Kidney (tissue), 14 donors: ENCODE results near the gene LSM11. TPM values are rescaled to one million over a fixed set of nuclear protein-coding genes. Genes with fewer than 3 reads are reported as not detected.
"Not testable (repeated sequence)": the region's sequence is repeated elsewhere in the genome, so short reads cannot be mapped to it uniquely, and the experiment has no call there.

Source experiments
- DNase-seq, 5 donors: peaks; one replicate each; pipeline ENCODE4 v3.0.0-alpha.2; 2013 to 2020
- FAIRE-seq: peaks from 2 replicates; lab custom pipeline; 2012; peaks lifted over from hg19 to GRCh38; lab: Jason Lieb, UNC
- H3K27ac ChIP-seq, 2 donors: one replicate each; pipeline ENCODE4 v1.7.0; 2013; ENCODE audit warnings: low read depth in 2 of 2, low read length in 2 of 2, inconsistent platforms in 1 of 2
- H3K27me3 ChIP-seq: one replicate; pipeline ENCODE4 v1.7.1; 2013; ENCODE audit warnings: low read length, inconsistent platforms; ENCODE audit not compliant: control insufficient read depth, insufficient read depth
- H3K36me3 ChIP-seq, 3 donors: one replicate each; pipeline versions ENCODE4 v1.7.0 to v1.7.1; 2013; ENCODE audit warnings: low read length in 3 of 3, control low read depth in 1 of 3, inconsistent platforms in 1 of 3; ENCODE audit not compliant: insufficient read depth in 3 of 3, control insufficient read depth in 2 of 3
- H3K4me1 ChIP-seq, 3 donors: one replicate each; pipeline versions ENCODE4 v1.7.0 to v1.7.1; 2013; ENCODE audit warnings: low read length in 3 of 3, inconsistent platforms in 1 of 3, low read depth in 1 of 3; ENCODE audit not compliant: control insufficient read depth in 2 of 3, insufficient read depth in 2 of 3
- H3K4me3 ChIP-seq, 3 donors: one replicate each; pipeline versions ENCODE4 v1.7.0 to v1.8.1; 2013; ENCODE audit warnings: low read length in 3 of 3, control low read depth in 1 of 3, inconsistent platforms in 1 of 3
- H3K9ac ChIP-seq, 3 donors: one replicate each; pipeline versions ENCODE4 v1.7.0 to v1.7.1; 2013; ENCODE audit warnings: low read length in 3 of 3, control low read depth in 1 of 3, inconsistent platforms in 1 of 3
- H3K9me3 ChIP-seq, 3 donors: one replicate each; pipeline versions ENCODE4 v1.7.0 to v1.7.1; 2013; ENCODE audit warnings: low read length in 3 of 3, control low read depth in 1 of 3, inconsistent platforms in 1 of 3; ENCODE audit not compliant: control insufficient read depth in 2 of 3, insufficient read depth in 1 of 3
- intact Hi-C: fragments of 100-400 bp; cut with DNase I; formaldehyde crosslinking; loops from one replicate; pipeline ENCODE4 v1.11.1; 2022
- polyA plus RNA-seq: library from polyadenylated mRNA; stranded (reverse); fragments of 350-450 nt; fragmentation: Illumina TruSeq; extraction: RNeasy Lipid Tissue Mini Kit (QIAGEN cat#74804); gene quantifications from one replicate; pipeline ENCODE4 v1.2.3, GENCODE V29; 2014; ENCODE audit warnings: low read depth, low replicate concordance; ENCODE audit not compliant: insufficient read depth
- total RNA-seq: library from RNA; stranded (reverse); fragmentation: NEBNext Ultra II Directional; extraction: Animal tissue kit (Norgen Biotek cat#: 25700); gene quantifications from one replicate; pipeline ENCODE4 v1.2.1, GENCODE V29; 2021
- TF ChIP-seq, protein P1 (sequence below): IDR thresholded peaks from 3 replicates; pipeline ENCODE4 v1.5.1; 2012; ENCODE audit warnings: mild to moderate bottlenecking, moderate library complexity, borderline replicate concordance; ENCODE audit not compliant: insufficient read depth; ENCODE audit errors: extremely low read depth
- donor health status: control.
- donor health status: control.
- donor health status: control.
- donor health status: control.
- donor health status: control.
- donor health status: DM: yes; HTN: yes; CAD: no.
- donor health status: Normal renal cell carcinoma (clear cell type).

Gene LSM11
- total and polyA plus RNA-seq, 2 donors from 2014 or later: 0.97 to 2.8 TPM

DNA sequence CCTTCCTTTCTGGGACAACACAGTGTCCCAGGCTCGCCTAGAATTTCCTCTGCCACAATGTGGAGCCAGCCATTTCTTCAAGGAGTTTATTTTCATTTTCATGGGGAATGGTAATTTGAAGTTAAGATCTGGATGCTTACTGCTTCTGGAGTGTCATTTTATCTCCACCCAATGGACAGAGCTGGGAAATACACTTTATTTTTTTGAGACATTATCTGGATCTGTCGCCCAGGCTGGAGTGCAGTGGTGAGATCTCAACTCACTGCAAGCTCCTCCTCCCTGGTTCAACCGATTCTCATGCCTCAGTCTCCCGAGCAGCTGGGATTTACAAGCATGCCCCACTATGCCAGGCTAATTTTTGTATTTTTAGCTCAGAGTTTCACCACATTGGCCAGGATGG lies 25.0 kb upstream of the LSM11 start:
- no peaks in the 10 kb centered on the region for H3K9me3 ChIP-seq
- FAIRE-seq: peak; percentile 63
- H3K36me3 ChIP-seq: no peaks in the 10 kb centered on the region
- H3K4me3 ChIP-seq: no peak overlapping the region
- peak in 3 of 5 donors; percentile 14 to 84 (median 76) for DNase-seq
- no peaks in the 10 kb centered on the region for H3K27me3 ChIP-seq
- no peak overlapping the region for H3K27ac ChIP-seq
- peaks cover 0 to 2% (median 0%) of the 10 kb centered on the region in 3 donors for H3K4me1 ChIP-seq
- H3K9ac ChIP-seq: no peak overlapping the region
- intact Hi-C loops: loop anchor here (10.0 kb wide), 1 partner anchor 284 kb away; no protein-coding TSS in a partner anchor
- TF ChIP-seq, protein P1, sequence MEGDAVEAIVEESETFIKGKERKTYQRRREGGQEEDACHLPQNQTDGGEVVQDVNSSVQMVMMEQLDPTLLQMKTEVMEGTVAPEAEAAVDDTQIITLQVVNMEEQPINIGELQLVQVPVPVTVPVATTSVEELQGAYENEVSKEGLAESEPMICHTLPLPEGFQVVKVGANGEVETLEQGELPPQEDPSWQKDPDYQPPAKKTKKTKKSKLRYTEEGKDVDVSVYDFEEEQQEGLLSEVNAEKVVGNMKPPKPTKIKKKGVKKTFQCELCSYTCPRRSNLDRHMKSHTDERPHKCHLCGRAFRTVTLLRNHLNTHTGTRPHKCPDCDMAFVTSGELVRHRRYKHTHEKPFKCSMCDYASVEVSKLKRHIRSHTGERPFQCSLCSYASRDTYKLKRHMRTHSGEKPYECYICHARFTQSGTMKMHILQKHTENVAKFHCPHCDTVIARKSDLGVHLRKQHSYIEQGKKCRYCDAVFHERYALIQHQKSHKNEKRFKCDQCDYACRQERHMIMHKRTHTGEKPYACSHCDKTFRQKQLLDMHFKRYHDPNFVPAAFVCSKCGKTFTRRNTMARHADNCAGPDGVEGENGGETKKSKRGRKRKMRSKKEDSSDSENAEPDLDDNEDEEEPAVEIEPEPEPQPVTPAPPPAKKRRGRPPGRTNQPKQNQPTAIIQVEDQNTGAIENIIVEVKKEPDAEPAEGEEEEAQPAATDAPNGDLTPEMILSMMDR: peak; percentile 52

- DNase-seq (no peak), FAIRE-seq (no peak)
- Histone ChIP-seq H3K4me1 (peaks cover 0 to 2% (median 0%) of the 10 kb centered on the region in 3 donors), H3K36me3 (no peaks in the 10 kb centered on the region), H3K9me3 (no peaks in the 10 kb centered on the region), H3K4me3 (no peak overlapping the region), H3K27me3 (no peaks in the 10 kb centered on the region), H3K9ac (no peak overlapping the region), H3K27ac (no peak overlapping the region)
- TF ChIP-seq, protein P1: no peak
- intact Hi-C loops: loop anchor here (10.0 kb wide), 1 partner anchor 284 kb away; no protein-coding TSS in a partner anchor
These were observed 24.3 kb upstream of the LSM11 start for GRCh38 chr5:157719245-157719644.

DNA sequence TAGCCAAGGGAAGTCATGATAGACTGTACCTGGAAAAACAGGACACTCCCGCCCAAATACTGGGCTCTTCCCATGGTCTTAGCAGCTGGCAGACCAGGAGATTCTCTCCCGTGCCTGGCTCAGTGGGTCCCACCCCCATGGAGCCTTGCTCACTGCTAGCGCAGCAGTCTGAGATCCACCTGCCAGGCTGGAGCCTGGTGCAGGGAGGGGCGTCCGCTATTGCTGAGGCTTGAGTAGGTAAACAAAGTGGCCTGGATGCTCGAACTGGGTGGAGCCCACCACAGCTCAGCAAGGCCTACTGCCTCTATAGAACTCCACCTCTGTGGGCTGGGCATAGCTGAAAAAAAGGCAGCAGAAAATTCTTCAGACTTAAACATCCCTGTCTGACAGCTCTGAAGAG lies 22.4 kb upstream of the LSM11 start:
- intact Hi-C loops: no loop called here
- FAIRE-seq: no peak
- peaks cover 0 to 2% (median 0%) of the 10 kb centered on the region in 3 donors for H3K4me1 ChIP-seq

DNA sequence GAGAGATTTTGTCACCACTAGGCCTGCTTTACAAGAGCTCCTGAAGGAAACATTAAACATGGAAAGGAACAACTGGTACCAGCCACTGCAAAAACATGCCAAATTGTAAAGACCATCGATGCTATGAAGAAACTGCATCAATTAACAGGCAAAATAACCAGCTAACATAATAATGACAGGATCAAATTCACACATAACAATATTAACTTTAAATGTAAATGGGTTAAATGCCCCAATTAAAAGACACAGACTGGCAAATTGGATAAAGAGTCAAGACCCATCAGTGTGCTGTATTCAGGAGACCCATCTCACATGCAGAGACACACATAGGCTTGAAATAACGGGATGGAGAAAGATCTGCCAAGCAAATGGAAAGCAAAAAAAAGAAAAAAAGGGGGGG lies 20.6 kb upstream of the LSM11 start:
- H3K4me1 ChIP-seq, H3K9ac ChIP-seq, H3K36me3 ChIP-seq, DNase-seq, FAIRE-seq, H3K27ac ChIP-seq, intact Hi-C loops, H3K4me3 ChIP-seq, H3K9me3 ChIP-seq, H3K27me3 ChIP-seq: not testable (repeated sequence)

More for the DNA sequence above, 22.4 kb upstream of the LSM11 start:
- no peak overlapping the region for H3K9ac ChIP-seq
- TF ChIP-seq, protein P1: no peak
- H3K27ac ChIP-seq: no peak overlapping the region
- H3K27me3 ChIP-seq: no peaks in the 10 kb centered on the region
- no peaks in the 10 kb centered on the region for H3K36me3 ChIP-seq
- no peak overlapping the region for H3K4me3 ChIP-seq
- DNase-seq: no peak
- no peaks in the 10 kb centered on the region for H3K9me3 ChIP-seq

DNA sequence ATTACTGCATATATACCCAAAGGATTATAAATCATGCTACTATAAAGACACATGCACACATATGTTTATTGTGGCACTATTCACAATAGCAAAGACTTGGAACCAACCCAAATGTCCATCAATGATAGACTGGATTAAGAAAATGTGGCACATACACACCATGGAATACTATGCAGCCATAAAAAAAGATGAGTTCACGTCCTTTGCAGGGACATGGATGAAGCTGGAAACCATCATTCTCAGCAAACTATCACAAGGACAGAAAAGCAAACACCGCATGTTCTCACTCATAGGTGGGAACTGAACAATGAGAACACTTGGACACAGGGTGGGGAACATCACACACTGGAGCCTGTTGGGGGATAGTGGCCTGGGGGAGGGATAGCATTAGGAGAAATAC lies 16.9 kb upstream of the LSM11 start:
- H3K27me3 ChIP-seq, DNase-seq, H3K9me3 ChIP-seq, H3K27ac ChIP-seq, intact Hi-C loops, H3K36me3 ChIP-seq, FAIRE-seq, H3K4me1 ChIP-seq, H3K9ac ChIP-seq, H3K4me3 ChIP-seq: not testable (repeated sequence)

GRCh38 chr5:157727858-157728257 lies 15.7 kb upstream of the LSM11 start:
- H3K4me1 ChIP-seq, intact Hi-C loops, H3K9ac ChIP-seq, H3K36me3 ChIP-seq, FAIRE-seq, H3K27ac ChIP-seq, H3K9me3 ChIP-seq, H3K27me3 ChIP-seq, DNase-seq, H3K4me3 ChIP-seq: not testable (repeated sequence)
